GM12878 (cell line): ENCODE measurements around the gene PLEKHG1. TPM values are rescaled to one million over a fixed set of nuclear protein-coding genes. Genes with fewer than 3 reads are reported as not detected.

Source experiments
- ATAC-seq: fragments of 200-7000 bp; cut with Tn5 transposase; 3 replicates; pipeline ENCODE4 v1.9.1; 2020; ENCODE audit warnings: mild to moderate bottlenecking, moderate library complexity
- BruUV-seq: library from RNA; stranded (reverse); fragments of 400-500 nt; replicated peaks from 2 replicates; lab custom pipeline; 2021; lab: Mats Ljungman, UMichigan
- CTCF ChIA-PET: fragments of 300-600 bp; sonication (Branson Sonifier 250); formaldehyde crosslinking; extraction: SDS; loops from one replicate; lab custom pipeline; 2021; ENCODE audit warnings: inconsistent platforms; lab: Yijun Ruan, JAX
- POLR2A ChIA-PET: fragments of 350-600 bp; formaldehyde crosslinking; extraction: SDS; loops from one replicate; lab custom pipeline; 2021; ENCODE audit warnings: inconsistent platforms; lab: Charles Lee
- RAD21 ChIA-PET: fragments of 300-600 bp; sonication (Branson Sonifier 250); formaldehyde crosslinking; loops from one replicate; lab custom pipeline; 2023; ENCODE audit warnings: antibody characterized with exemption; ENCODE audit not compliant: unreplicated experiment; lab: Charles Lee
- SMC1A ChIA-PET: fragments of 300-600 bp; sonication (Branson Sonifier 250); formaldehyde crosslinking; loops from one replicate; lab custom pipeline; 2023; ENCODE audit not compliant: unreplicated experiment, uncharacterized antibody; lab: Charles Lee
- DNase-seq: peaks from one replicate; pipeline ENCODE4 v3.0.0-alpha.2; 2011; ENCODE audit warnings: low read depth, low spot score
- FAIRE-seq: peaks from 3 replicates; lab custom pipeline; 2011; peaks lifted over from hg19 to GRCh38; lab: Jason Lieb, UNC
- H2AFZ ChIP-seq: 2 replicates; pipeline ENCODE4 v1.6.0; 2011; ENCODE audit warnings: low read depth, low read length, control low read depth; ENCODE audit not compliant: control insufficient read depth
- H3K27ac ChIP-seq: 2 replicates; pipeline ENCODE4 v1.5.1; 2011; ENCODE audit warnings: control low read depth; ENCODE audit not compliant: control insufficient read depth, insufficient read depth
- H3K27me3 ChIP-seq, 2 experiments: replicated peaks in 1 of 2; 2 replicates each; pipeline versions ENCODE4 v1.6.0 to v1.6.1; 2011; ENCODE audit warnings: low read length in 1 of 2; ENCODE audit not compliant: control insufficient read depth in 2 of 2, insufficient read depth in 2 of 2
- H3K36me3 ChIP-seq, 2 experiments: 2 replicates each; pipeline ENCODE4 v1.5.1; 2011; ENCODE audit warnings: low read length in 1 of 2; ENCODE audit not compliant: control insufficient read depth in 2 of 2, insufficient read depth in 2 of 2
- H3K4me1 ChIP-seq: 2 replicates; pipeline ENCODE4 v1.6.1; 2011; ENCODE audit warnings: mild to moderate bottlenecking, low read length, moderate library complexity, mixed read lengths; ENCODE audit not compliant: control insufficient read depth, insufficient read depth
- H3K4me2 ChIP-seq: 2 replicates; pipeline ENCODE4 v1.6.0; 2011; ENCODE audit warnings: control low read depth; ENCODE audit not compliant: control insufficient read depth, insufficient read depth
- H3K4me3 ChIP-seq: fragments of 200-600 bp; sonication (generic); 2 replicates; pipeline ENCODE4 v1.5.1; 2016
- H3K79me2 ChIP-seq: 2 replicates; pipeline ENCODE4 v1.6.0; 2011; ENCODE audit warnings: low read length; ENCODE audit not compliant: control insufficient read depth, insufficient read depth
- H3K9ac ChIP-seq: 2 replicates; pipeline ENCODE4 v1.8.0; 2011; ENCODE audit warnings: low read length, control low read depth, mixed read lengths; ENCODE audit not compliant: control insufficient read depth, insufficient read depth
- H3K9me3 ChIP-seq: replicated peaks from 3 replicates; pipeline ENCODE4 v1.5.1; 2011; ENCODE audit warnings: mild to moderate bottlenecking, low read length; ENCODE audit not compliant: control insufficient read depth, insufficient read depth
- H4K20me1 ChIP-seq: 2 replicates; pipeline ENCODE4 v1.6.0; 2011; ENCODE audit not compliant: control insufficient read depth, insufficient read depth
- ATF7 ChIP-seq: fragments of 450-650 bp; IDR thresholded peaks from 2 replicates; pipeline ENCODE4 v1.6.1; 2016; ENCODE audit warnings: low read depth, mild to moderate bottlenecking
- BCL11A ChIP-seq: IDR thresholded peaks from 2 replicates; pipeline ENCODE4 v1.6.1; 2011; ENCODE audit warnings: low read depth, low read length
- BCL3 ChIP-seq: IDR thresholded peaks from 2 replicates; pipeline ENCODE4 v1.6.1; 2011; ENCODE audit warnings: borderline replicate concordance, low read depth, mild to moderate bottlenecking, moderate library complexity, low read length; ENCODE audit not compliant: insufficient read depth, poor library complexity, severe bottlenecking
- CREB1 ChIP-seq: IDR thresholded peaks from 2 replicates; pipeline ENCODE4 v1.6.1; 2012; ENCODE audit warnings: low read depth, mild to moderate bottlenecking, inconsistent platforms
- DPF2 ChIP-seq: fragments of 450-650 bp; IDR thresholded peaks from 2 replicates; pipeline ENCODE4 v1.6.1; 2017; ENCODE audit warnings: mild to moderate bottlenecking
- IKZF2 ChIP-seq, 2 experiments: fragments of 450-650 bp; IDR thresholded peaks; 2 replicates each; pipeline ENCODE4 v1.6.1; 2017; ENCODE audit warnings: mild to moderate bottlenecking in 2 of 2, moderate library complexity in 2 of 2
- LARP7 ChIP-seq: fragments of 450-650 bp; IDR thresholded peaks from 2 replicates; pipeline ENCODE4 v1.6.1; 2017; ENCODE audit warnings: mild to moderate bottlenecking
- NFYB ChIP-seq: IDR thresholded peaks from 2 replicates; pipeline ENCODE4 v1.6.1; 2011; ENCODE audit warnings: low read depth, mild to moderate bottlenecking, low read length, improper control_type of control experiment, moderate library complexity; ENCODE audit not compliant: insufficient read depth
- NKRF ChIP-seq: fragments of 450-650 bp; conservative IDR thresholded peaks from 2 replicates; pipeline ENCODE4 v1.6.1; 2017; ENCODE audit warnings: mild to moderate bottlenecking, moderate library complexity
- NR2F1 ChIP-seq: fragments of 450-650 bp; conservative IDR thresholded peaks from 2 replicates; pipeline ENCODE4 v1.6.1; 2017; ENCODE audit warnings: mild to moderate bottlenecking
- PAX5 ChIP-seq: IDR thresholded peaks from 2 replicates; pipeline ENCODE4 v1.6.1; 2011; ENCODE audit warnings: low read depth, low read length, borderline replicate concordance
- RELA ChIP-seq: fragments of 450-650 bp; IDR thresholded peaks from 2 replicates; pipeline ENCODE4 v1.8.0; 2014; ENCODE audit warnings: borderline replicate concordance; ENCODE audit not compliant: partially characterized antibody
- SREBF2 ChIP-seq: IDR thresholded peaks from 2 replicates; pipeline ENCODE4 v1.6.1; 2012; ENCODE audit warnings: mild to moderate bottlenecking, low read length
- SRF ChIP-seq, 2 experiments: IDR thresholded peaks; 2 replicates each; pipeline ENCODE4 v1.6.1; 2011; ENCODE audit warnings: low read depth in 2 of 2, low read length in 2 of 2, mild to moderate bottlenecking in 1 of 2, moderate library complexity in 1 of 2
- ZBED1 ChIP-seq: IDR thresholded peaks from 2 replicates; pipeline ENCODE4 v1.6.1; 2016; ENCODE audit warnings: borderline replicate concordance
- ZNF274 ChIP-seq: IDR thresholded peaks from one replicate; pipeline ENCODE4 v1.8.0; 2011; ENCODE audit not compliant: insufficient read length, insufficient read depth
- ZNF592 ChIP-seq: fragments of 450-650 bp; IDR thresholded peaks from 2 replicates; pipeline ENCODE4 v1.6.1; 2017; ENCODE audit warnings: mild to moderate bottlenecking, moderate library complexity
- WGBS: methylation state at CpG from one replicate; pipeline ENCODE4 v1.1.6; 2016; ENCODE audit warnings: low lambda C conversion rate; ENCODE audit not compliant: insufficient replicate concordance, insufficient coverage; ENCODE audit errors: missing lambda C conversion rate; 5-methylcytosine and 5-hydroxymethylcytosine counted together
- in situ Hi-C: fragments of 300-500 bp; cut with MboI; formaldehyde crosslinking; loops from 9 replicates; pipeline ENCODE4 v1.14.3; 2018; ENCODE audit warnings: mixed read lengths
- intact Hi-C: fragments of 100-400 bp; cut with micrococcal nuclease; formaldehyde crosslinking; loops from one replicate; pipeline ENCODE4 v1.14.2; 2022; ENCODE audit not compliant: unreplicated experiment
- polyA plus RNA-seq, 11 experiments: library from polyadenylated mRNA; depleted of rRNA in 4 of 11; unstranded in 6 of 11; stranded (reverse) in 5 of 11; fragments of >200 nt; fragmentation: Nextera tagmentation in 4 of 11; fragmentation: Illumina TruSeq in 1 of 11; extraction: Ambion mirVana in 4 of 11; extraction: Trizol in 1 of 11; gene quantifications; 1 replicate in 1 of 11; 2 replicates in 10 of 11; pipeline versions ENCODE4 v1.2.1 to v1.2.3, GENCODE V29; 2011 to 2016; ENCODE audit warnings: inconsistent platforms in 2 of 11, missing spikeins in 2 of 11, low read depth in 1 of 11
- total RNA-seq, 4 experiments: library from RNA; depleted of rRNA in 3 of 4; stranded (reverse); fragments of >200 nt in 3 of 4; fragmentation: Illumina TruSeq in 1 of 4; extraction: Trizol in 1 of 4; gene quantifications; 2 replicates each; pipeline versions ENCODE4 v1.2.1 to v1.2.3, GENCODE V29; 2013 to 2021

Gene PLEKHG1
- total and polyA plus RNA-seq, 10 of the 15 experiments (the other 5 are each of a cell fraction or from before 2014, with no cell fraction given): 0.77 to 17.2 (median 4.9) TPM

GRCh38 chr6:150601439-150601838 is 1.8 kb downstream of the PLEKHG1 start:
- Histone ChIP-seq H3K9ac (no peak overlapping the region), H3K36me3 (no peaks in the 10 kb centered on the region), H3K4me3 (no peak overlapping the region), H3K27ac (no peak overlapping the region), H3K79me2 (no peaks in the 10 kb centered on the region), H3K9me3 (no peaks in the 10 kb centered on the region), H2AFZ (no peak overlapping the region), H3K4me1 (peaks cover 4% of the 10 kb centered on the region; the same call in 1 of the 2 replicates), H3K4me2 (no peak overlapping the region), H3K27me3 (peaks cover 2 to 7% of the 10 kb centered on the region in 2 experiments), H4K20me1 (no peaks in the 10 kb centered on the region)
- in situ Hi-C loops: no loop called here
- ChIA-PET CTCF (interaction anchor here (0.9 to 1.5 kb wide), 3 partner anchors 31 to 138 kb away, joined by 3 to 4 read pairs (median 3); no protein-coding TSS in a partner anchor), SMC1A (interaction anchor here (1.0 to 3.9 kb wide), 7 partner anchors 9 to 212 kb away, joined by 3 to 30 read pairs (median 5); no protein-coding TSS in a partner anchor), POLR2A (no interaction called here), RAD21 (interaction anchor here (5.5 kb wide), 1 partner anchor 34 kb away, joined by 73 read pairs; no protein-coding TSS in a partner anchor)
- TF ChIP-seq NKRF (no peak), DPF2 (no peak), CREB1 (no peak), SREBF2 (no peak), BCL11A (no peak), ZNF592 (no peak), SRF (IDR thresholded peaks at IDR 0.05; ENCODE audit: low read depth in 2 of 2, low read length in 2 of 2) (no peak), NR2F1 (no peak), ZNF274 (no peak), ATF7 (no peak), ZBED1 (no peak), LARP7 (no peak), BCL3 (no peak), RELA (no peak), PAX5 (no peak), NFYB (no peak), IKZF2 (IDR thresholded peaks at IDR 0.05) (no peak)
- WGBS: 74% methylated on average over 4 of the region's 4 CpGs
- intact Hi-C loops: loop anchor here (10.0 kb wide), 1 partner anchor 213 kb away; no protein-coding TSS in a partner anchor
- no TSS peak for BruUV-seq
- FAIRE-seq (no peak), ATAC-seq (no peak), DNase-seq (no peak)
